Measurements from ENCODE around the gene CREBBP. TPM values are rescaled to one million over a fixed set of nuclear protein-coding genes. Genes with fewer than 3 reads are reported as not detected.

CREBBP gene
- total RNA-seq, 4 donors from 2014 or later = 38.9 to 105 (median 51.8) TPM

DNA sequence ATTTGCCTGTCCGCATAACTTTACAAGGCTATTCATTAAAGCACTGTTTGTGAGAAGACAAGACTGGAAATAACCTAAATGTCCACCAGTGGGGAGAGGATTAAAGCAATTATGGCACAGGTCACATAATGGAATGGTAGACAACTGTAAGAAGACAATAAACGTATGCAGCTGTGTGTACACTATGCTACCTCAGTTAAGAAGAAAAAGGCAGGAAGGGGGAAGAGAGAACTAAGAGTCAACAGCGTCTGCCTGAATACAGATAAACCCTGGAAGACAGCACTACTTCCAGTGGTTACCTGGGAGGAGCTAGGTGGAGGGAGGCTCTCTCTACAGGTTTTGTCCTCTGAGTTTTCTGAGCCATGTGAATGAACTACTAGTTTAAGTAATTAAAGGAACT lies 15.3 kb downstream of the CREBBP start:
- ATAC-seq (ENCODE audit: low FRiP score) (no peak), DNase-seq (ENCODE audit: low spot score) (no peak)
- TF ChIP-seq, protein P1, sequence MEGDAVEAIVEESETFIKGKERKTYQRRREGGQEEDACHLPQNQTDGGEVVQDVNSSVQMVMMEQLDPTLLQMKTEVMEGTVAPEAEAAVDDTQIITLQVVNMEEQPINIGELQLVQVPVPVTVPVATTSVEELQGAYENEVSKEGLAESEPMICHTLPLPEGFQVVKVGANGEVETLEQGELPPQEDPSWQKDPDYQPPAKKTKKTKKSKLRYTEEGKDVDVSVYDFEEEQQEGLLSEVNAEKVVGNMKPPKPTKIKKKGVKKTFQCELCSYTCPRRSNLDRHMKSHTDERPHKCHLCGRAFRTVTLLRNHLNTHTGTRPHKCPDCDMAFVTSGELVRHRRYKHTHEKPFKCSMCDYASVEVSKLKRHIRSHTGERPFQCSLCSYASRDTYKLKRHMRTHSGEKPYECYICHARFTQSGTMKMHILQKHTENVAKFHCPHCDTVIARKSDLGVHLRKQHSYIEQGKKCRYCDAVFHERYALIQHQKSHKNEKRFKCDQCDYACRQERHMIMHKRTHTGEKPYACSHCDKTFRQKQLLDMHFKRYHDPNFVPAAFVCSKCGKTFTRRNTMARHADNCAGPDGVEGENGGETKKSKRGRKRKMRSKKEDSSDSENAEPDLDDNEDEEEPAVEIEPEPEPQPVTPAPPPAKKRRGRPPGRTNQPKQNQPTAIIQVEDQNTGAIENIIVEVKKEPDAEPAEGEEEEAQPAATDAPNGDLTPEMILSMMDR (IDR thresholded peaks at IDR 0.05) = no peak

- ATAC-seq (ENCODE audit: low FRiP score) (no peak), DNase-seq (ENCODE audit: low spot score) (no peak)
- TF ChIP-seq, protein P1 (IDR thresholded peaks at IDR 0.05) = no peak
Observed at GRCh38 chr16:3864562-3864961, 16.0 kb downstream of the CREBBP start.

- DNase-seq (ENCODE audit: low spot score) (no peak), ATAC-seq (ENCODE audit: low FRiP score) (no peak)
- TF ChIP-seq, protein P1 (IDR thresholded peaks at IDR 0.05) = no peak
Observed at GRCh38 chr16:3863587-3863986, 16.9 kb downstream of the CREBBP start.

DNA sequence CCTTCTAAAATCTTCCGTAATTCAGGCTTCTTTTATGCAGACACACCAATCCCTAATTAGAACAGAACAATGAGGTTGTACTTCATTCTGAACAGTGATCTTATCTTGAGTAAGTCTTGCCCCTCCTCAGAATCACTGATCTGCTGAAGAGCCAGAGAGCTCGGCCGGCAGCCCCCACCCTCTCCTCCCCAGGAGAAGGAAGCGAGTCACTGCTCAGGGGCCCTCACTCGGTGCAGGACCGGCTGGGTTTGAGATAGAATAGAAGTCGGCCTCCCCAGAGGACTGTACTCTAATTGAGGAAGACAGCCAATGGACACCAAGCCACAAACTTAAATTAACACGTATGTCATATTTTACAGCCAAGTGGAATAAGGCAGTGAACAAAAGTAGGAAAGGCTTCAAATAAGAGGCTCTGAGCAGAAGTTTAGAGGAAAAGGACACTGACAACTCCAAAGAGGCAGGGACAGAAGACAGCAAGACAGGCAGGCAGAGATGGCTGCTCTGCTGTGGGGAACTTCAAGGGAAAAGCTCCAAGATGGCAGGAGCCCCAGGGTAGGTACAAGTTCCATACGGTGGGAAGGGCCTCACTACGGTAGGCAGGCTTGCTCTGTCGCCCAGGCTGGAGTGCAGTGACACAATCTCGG lies 18.6 kb downstream of the CREBBP start:
- ATAC-seq (ENCODE audit: low FRiP score) (no peak), DNase-seq (ENCODE audit: low spot score) (no peak)

DNA sequence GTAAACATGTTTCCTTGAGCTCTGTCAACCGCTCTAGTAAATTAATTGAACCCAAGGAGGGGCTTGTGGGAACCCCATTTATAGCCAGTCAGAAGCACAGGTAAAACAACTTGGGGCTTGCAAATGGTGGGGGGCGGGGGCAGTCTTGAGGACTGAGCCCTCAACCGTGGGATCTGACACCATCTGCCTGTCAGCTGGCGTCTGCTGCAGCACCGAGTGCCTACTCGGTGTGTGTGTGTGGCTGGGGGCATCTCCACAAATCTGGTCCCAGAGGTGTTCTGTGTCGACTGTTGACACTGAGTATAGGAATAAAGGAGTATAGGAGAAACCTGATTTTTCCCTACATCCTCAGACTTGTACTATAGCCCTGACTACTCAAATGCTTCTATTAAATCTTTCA lies 20.6 kb downstream of the CREBBP start:
- no peak for DNase-seq (ENCODE audit: low spot score)
- TF ChIP-seq, protein P1 (IDR thresholded peaks at IDR 0.05) = no peak
- no peak for ATAC-seq (ENCODE audit: low FRiP score)

More for the DNA sequence above, 18.6 kb downstream of the CREBBP start:
- TF ChIP-seq, protein P1 (IDR thresholded peaks at IDR 0.05) = no peak

- TF ChIP-seq, protein P1 (IDR thresholded peaks at IDR 0.05) = no peak
- DNase-seq (ENCODE audit: low spot score) (no peak), ATAC-seq (ENCODE audit: low FRiP score) (no peak)
Observed at GRCh38 chr16:3858801-3859200, 21.7 kb downstream of the CREBBP start.

All from omental fat pad (tissue), 4 donors.